AG04450 (cell line): ENCODE data around the gene TTC34. TPM values are rescaled to one million over a fixed set of nuclear protein-coding genes. Genes with fewer than 3 reads are reported as not detected.

Experiments used
- CTCF ChIA-PET: fragments of 300-600, 350-600 bp; formaldehyde crosslinking; extraction: SDS; loops from one replicate; lab custom pipeline; 2022; ENCODE audit warnings: antibody characterized with exemption, inconsistent platforms; lab: Charles Lee
- POLR2A ChIA-PET: fragments of 350-600 bp; formaldehyde crosslinking; extraction: SDS; loops from one replicate; lab custom pipeline; 2021; ENCODE audit warnings: antibody characterized with exemption, inconsistent platforms; lab: Yijun Ruan, JAX
- DNase-seq: peaks from one replicate; pipeline ENCODE4 v3.0.0-alpha.2; 2011; ENCODE audit warnings: low read depth, low spot score
- H3K27ac ChIP-seq: one replicate; pipeline ENCODE4 v1.5.1; 2012; ENCODE audit warnings: low read depth, low read length, control low read depth
- H3K27me3 ChIP-seq: one replicate; pipeline ENCODE4 v1.6.0; 2012; ENCODE audit warnings: low read length; ENCODE audit not compliant: control insufficient read depth, insufficient read depth
- H3K4me3 ChIP-seq: 2 replicates; pipeline ENCODE4 v1.5.1; 2011; ENCODE audit warnings: mild to moderate bottlenecking, low read depth, low read length, control low read depth
- H3K9me3 ChIP-seq: 2 replicates; pipeline ENCODE4 v1.5.1; 2012; ENCODE audit warnings: low read length; ENCODE audit not compliant: control insufficient read depth, insufficient read depth
- polyA plus RNA-seq: library from polyadenylated mRNA; depleted of rRNA; stranded (reverse); fragments of >200 nt; gene quantifications from 2 replicates; pipeline ENCODE4 v1.2.3, GENCODE V29; 2011
- TF ChIP-seq, protein P1 (sequence below): IDR thresholded peaks from 2 replicates; pipeline ENCODE4 v1.5.1; 2011; ENCODE audit warnings: low read depth, low read length, control low read depth, inconsistent platforms

TTC34 gene
- polyA plus RNA-seq, 1 experiment: 0.06 TPM

DNA sequence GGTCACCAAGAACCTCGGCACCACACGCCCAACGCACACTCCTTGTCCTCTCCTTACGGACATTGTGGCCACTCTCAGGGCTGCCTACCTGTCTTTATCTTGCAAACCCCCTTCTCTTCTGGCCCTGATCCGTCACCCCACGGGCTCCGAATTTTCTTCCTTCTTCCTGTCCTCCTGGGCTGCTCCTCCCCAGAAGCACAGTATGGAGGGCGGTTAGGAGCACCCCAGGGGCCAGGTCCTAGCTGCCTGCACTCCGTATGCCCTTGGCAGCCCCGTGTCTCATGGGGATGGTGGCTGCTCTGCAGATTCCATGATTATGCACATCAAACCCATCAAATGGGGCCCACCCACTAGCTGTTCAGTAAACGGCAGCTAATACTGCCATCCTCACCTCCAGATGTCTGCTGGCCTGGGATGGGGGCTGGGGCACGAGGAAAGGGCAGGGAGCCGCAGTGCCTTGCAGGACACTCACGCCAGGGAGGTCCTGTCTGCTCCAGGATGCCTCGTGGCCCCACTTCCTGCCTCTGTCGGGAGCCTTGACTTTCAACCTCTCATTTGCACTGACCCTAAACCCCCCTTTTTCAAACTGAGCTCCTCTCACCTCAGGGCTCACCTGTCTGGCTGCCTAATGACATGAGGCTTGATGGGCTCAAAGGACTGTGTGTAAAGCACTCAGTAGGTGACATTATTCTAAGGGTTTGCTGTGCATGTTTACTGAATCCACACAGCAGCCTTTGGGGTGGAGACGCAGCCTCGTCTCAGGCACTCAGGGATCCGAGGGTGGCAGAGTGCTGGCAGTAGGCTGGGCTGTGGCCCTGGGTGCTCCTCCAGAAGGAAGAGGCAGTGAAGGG lies 4.4 kb downstream of the TTC34 start:
- Histone ChIP-seq H3K4me3 (no peak overlapping the region), H3K27ac (no peak overlapping the region), H3K9me3 (peaks cover 67% of the 10 kb centered on the region), H3K27me3 (no peaks in the 10 kb centered on the region)
- TF ChIP-seq, protein P1, sequence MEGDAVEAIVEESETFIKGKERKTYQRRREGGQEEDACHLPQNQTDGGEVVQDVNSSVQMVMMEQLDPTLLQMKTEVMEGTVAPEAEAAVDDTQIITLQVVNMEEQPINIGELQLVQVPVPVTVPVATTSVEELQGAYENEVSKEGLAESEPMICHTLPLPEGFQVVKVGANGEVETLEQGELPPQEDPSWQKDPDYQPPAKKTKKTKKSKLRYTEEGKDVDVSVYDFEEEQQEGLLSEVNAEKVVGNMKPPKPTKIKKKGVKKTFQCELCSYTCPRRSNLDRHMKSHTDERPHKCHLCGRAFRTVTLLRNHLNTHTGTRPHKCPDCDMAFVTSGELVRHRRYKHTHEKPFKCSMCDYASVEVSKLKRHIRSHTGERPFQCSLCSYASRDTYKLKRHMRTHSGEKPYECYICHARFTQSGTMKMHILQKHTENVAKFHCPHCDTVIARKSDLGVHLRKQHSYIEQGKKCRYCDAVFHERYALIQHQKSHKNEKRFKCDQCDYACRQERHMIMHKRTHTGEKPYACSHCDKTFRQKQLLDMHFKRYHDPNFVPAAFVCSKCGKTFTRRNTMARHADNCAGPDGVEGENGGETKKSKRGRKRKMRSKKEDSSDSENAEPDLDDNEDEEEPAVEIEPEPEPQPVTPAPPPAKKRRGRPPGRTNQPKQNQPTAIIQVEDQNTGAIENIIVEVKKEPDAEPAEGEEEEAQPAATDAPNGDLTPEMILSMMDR: no peak
- no peak for DNase-seq
- POLR2A ChIA-PET: no interaction called here
- CTCF ChIA-PET: interaction anchor here (0.6 kb wide), 1 partner anchor 127 kb away, joined by 3 read pairs; no protein-coding TSS in a partner anchor

DNA sequence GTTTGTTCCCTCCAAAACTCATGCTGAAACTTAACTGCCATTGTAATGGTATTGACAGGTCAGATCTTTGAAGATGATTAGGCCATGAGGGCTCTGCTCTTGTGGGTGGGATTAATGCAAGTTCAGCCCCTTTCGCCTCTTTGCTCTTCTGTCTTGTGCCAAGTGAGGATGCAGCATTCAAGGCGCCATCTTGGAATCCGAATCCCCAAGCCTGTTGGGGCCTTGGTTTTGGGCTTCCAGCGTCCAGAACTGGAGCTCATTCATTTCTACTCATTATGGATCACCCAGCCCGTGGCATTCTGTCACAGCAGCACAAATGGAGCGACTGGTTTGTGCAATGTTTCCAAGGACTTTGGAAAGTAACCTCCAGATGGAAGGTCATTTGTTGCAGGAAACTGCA lies 5.6 kb downstream of the TTC34 start:
- TF ChIP-seq, protein P1: no peak
- Histone ChIP-seq H3K9me3 (peaks cover 63% of the 10 kb centered on the region), H3K27me3 (no peaks in the 10 kb centered on the region), H3K27ac (no peak overlapping the region), H3K4me3 (no peak overlapping the region)
- POLR2A ChIA-PET: no interaction called here
- CTCF ChIA-PET: no interaction called here
- DNase-seq: no peak

- ChIA-PET CTCF (no interaction called here), POLR2A (no interaction called here)
- Histone ChIP-seq H3K27ac (no peak overlapping the region), H3K4me3 (no peak overlapping the region), H3K27me3 (no peaks in the 10 kb centered on the region), H3K9me3 (peaks cover 61% of the 10 kb centered on the region)
- no peak for DNase-seq
- TF ChIP-seq, protein P1: no peak
These were observed 10.3 kb downstream of the TTC34 start for GRCh38 chr1:2791027-2791760.

- Histone ChIP-seq H3K4me3 (no peak overlapping the region), H3K27me3 (no peaks in the 10 kb centered on the region), H3K9me3 (peaks cover 67% of the 10 kb centered on the region), H3K27ac (no peak overlapping the region)
- POLR2A ChIA-PET: no interaction called here
- no peak for DNase-seq
- TF ChIP-seq, protein P1: no peak
- CTCF ChIA-PET: no interaction called here
These were observed 11.4 kb downstream of the TTC34 start for GRCh38 chr1:2789986-2790581.
